HepG2 (cell line): ENCODE measurements around the gene HACE1. TPM values are rescaled to one million over a fixed set of nuclear protein-coding genes. Genes with fewer than 3 reads are reported as not detected.
A peak's percentile ranks its signal among the peaks of the same experiment; 100 is the strongest.

Source experiments
- CBX5 ChIP-seq: sonication (generic); formaldehyde crosslinking; IDR thresholded peaks from 2 replicates; pipeline ENCODE4 v1.4.0; 2020; ENCODE audit warnings: missing genetic modification reagents, borderline replicate concordance
- FOSL1 ChIP-seq: sonication (generic); formaldehyde crosslinking; IDR thresholded peaks from 2 replicates; pipeline ENCODE4 v1.9.0; 2021; ENCODE audit warnings: missing genetic modification reagents, borderline replicate concordance
- FOXC1 ChIP-seq: sonication (generic); formaldehyde crosslinking; IDR thresholded peaks from 2 replicates; pipeline ENCODE4 v1.8.0; 2022; ENCODE audit warnings: mild to moderate bottlenecking, missing genetic modification reagents, borderline replicate concordance
- HCFC1 ChIP-seq: fragments of 150-350 bp; IDR thresholded peaks from 2 replicates; pipeline ENCODE4 v1.6.1; 2014; ENCODE audit warnings: low read depth, low read length
- MED1 ChIP-seq: sonication (generic); formaldehyde crosslinking; IDR thresholded peaks from 2 replicates; pipeline ENCODE4 v1.4.0; 2020; ENCODE audit warnings: missing genetic modification reagents
- PCBP1 ChIP-seq: fragments of 200-400 bp; formaldehyde crosslinking; IDR thresholded peaks from 2 replicates; pipeline ENCODE4 v1.6.1; 2017; ENCODE audit warnings: mild to moderate bottlenecking, low read depth, low read length, borderline replicate concordance
- STAT5B ChIP-seq: sonication (generic); formaldehyde crosslinking; IDR thresholded peaks from 2 replicates; pipeline ENCODE4 v1.4.0; 2020; ENCODE audit warnings: missing genetic modification reagents
- ZFP1 ChIP-seq: IDR thresholded peaks from 2 replicates; pipeline ENCODE4 v1.6.1; 2016
- ZFP37 ChIP-seq: sonication (generic); formaldehyde crosslinking; IDR thresholded peaks from 2 replicates; pipeline ENCODE4 v1.4.0; 2020; ENCODE audit warnings: missing genetic modification reagents, borderline replicate concordance
- ZFP90 ChIP-seq: sonication (generic); formaldehyde crosslinking; IDR thresholded peaks from 2 replicates; pipeline ENCODE4 v1.8.0; 2022; ENCODE audit warnings: missing genetic modification reagents, mild to moderate bottlenecking, inconsistent platforms, borderline replicate concordance
- ZNF225 ChIP-seq: sonication (generic); formaldehyde crosslinking; IDR thresholded peaks from 2 replicates; pipeline ENCODE4 v1.4.0; 2020; ENCODE audit warnings: mild to moderate bottlenecking, missing genetic modification reagents
- ZNF607 ChIP-seq: sonication (generic); formaldehyde crosslinking; IDR thresholded peaks from 2 replicates; pipeline ENCODE4 v1.5.1; 2020; ENCODE audit warnings: missing genetic modification reagents, mild to moderate bottlenecking, borderline replicate concordance
- ZNF75D ChIP-seq: sonication (generic); formaldehyde crosslinking; IDR thresholded peaks from 2 replicates; pipeline ENCODE4 v1.8.1; 2023; ENCODE audit warnings: missing genetic modification reagents, mild to moderate bottlenecking, borderline replicate concordance
- polyA plus RNA-seq, 8 experiments: library from polyadenylated mRNA; depleted of rRNA in 3 of 8; stranded (reverse) in 7 of 8; unstranded in 1 of 8; fragments of >200 nt; fragmentation: Illumina TruSeq in 4 of 8; extraction: Trizol in 4 of 8; gene quantifications; 2 replicates each; pipeline versions ENCODE4 v1.2.1 to v1.2.3, GENCODE V29; 2011 to 2016; ENCODE audit warnings: low read depth in 4 of 8, missing spikeins in 1 of 8, mixed read lengths in 1 of 8; ENCODE audit not compliant: insufficient read depth in 1 of 8
- total RNA-seq, 5 experiments: library from RNA; depleted of rRNA; stranded (reverse); fragments of >200 nt; fragmentation: Illumina TruSeq; extraction: Trizol; gene quantifications; 2 replicates each; pipeline ENCODE4 v1.2.3, GENCODE V29; 2016; ENCODE audit warnings: low read depth in 1 of 5
- TF ChIP-seq, protein P1 (sequence below): sonication (generic); formaldehyde crosslinking; conservative IDR thresholded peaks from 2 replicates; pipeline ENCODE4 v1.8.0; 2022; ENCODE audit warnings: missing genetic modification reagents
- TF ChIP-seq, protein P2 (sequence below): sonication (generic); formaldehyde crosslinking; IDR thresholded peaks from 2 replicates; pipeline ENCODE4 v1.4.0; 2020; ENCODE audit warnings: missing genetic modification reagents
- TF ChIP-seq, protein P3 (sequence below): sonication (generic); formaldehyde crosslinking; IDR thresholded peaks from 2 replicates; pipeline ENCODE4 v1.5.0; 2020; ENCODE audit warnings: mild to moderate bottlenecking, missing genetic modification reagents, borderline replicate concordance
- TF ChIP-seq, protein P4 (sequence below): sonication (generic); formaldehyde crosslinking; IDR thresholded peaks from 2 replicates; pipeline ENCODE4 v1.5.1; 2020; ENCODE audit warnings: mild to moderate bottlenecking, missing genetic modification reagents, borderline replicate concordance
- TF ChIP-seq, protein P5 (sequence below): sonication (generic); formaldehyde crosslinking; IDR thresholded peaks from 2 replicates; pipeline ENCODE4 v1.8.1; 2022; ENCODE audit warnings: low read depth, mild to moderate bottlenecking, missing genetic modification reagents

The HACE1 gene
- total and polyA plus RNA-seq, 2 of the 13 experiments (the other 11 are each of a cell fraction or from before 2014, with no cell fraction given) = 8.9 to 11.4 TPM

DNA sequence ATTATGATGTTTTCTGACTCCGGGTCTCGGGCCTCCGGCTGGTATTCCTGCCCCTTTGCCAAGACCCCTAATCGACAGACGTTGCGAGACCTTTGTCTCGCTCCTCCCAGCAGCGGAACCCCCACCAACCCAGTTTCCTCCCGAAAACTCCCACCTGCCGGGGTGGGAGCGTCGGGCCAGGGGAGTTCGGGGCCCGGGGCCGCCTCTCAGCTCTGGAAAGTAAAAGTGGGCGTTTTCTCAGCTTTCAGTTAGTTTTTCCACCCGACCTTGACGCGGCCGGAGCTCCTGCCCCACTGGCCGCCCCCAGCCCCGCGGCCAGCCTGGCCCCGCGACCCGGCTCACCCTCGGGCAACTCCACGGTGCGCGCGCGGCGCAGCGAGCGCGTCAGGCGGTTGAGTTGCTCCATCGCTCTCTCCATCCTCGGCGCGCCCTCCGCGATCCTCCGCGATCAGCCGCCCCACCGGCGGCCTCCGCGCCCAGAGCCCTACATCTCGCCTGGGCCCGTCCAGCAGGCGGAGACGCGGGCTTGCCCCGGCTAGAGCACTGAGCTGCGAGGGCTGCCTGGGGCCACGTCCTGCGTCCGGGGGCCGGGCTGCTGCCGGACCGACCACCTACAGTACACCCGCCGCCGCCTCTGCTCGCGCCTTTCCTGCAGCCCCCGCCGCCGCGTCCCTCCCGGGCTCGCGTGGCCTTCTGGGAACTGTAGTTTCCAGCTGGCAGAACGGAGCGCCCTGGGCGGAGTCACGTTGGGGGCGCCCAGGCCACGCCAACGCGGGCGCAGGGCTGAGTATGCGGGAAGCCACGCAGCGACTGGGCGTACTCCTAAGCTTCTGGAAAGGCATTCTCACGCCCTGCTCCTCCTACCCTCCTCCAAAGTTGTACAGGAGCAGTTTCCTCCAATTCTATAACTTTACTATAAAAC lies at the start of gene HACE1 (continued):
- 0 out of 2 replicates have a peak, but pooled peaks have one; percentile 40 for TF ChIP-seq ZFP37
- TF ChIP-seq FOSL1 (CRISPR knock-in tag) = no peak
- no peak for TF ChIP-seq ZFP1 (CRISPR knock-in tag)
- 0 out of 2 replicates have a peak, but pooled peaks have one; percentile 50 for TF ChIP-seq ZNF225 (CRISPR knock-in tag)
- TF ChIP-seq ZNF75D (CRISPR knock-in tag) = no peak
- peak; percentile 70; the same call in 1 of the 2 replicates for TF ChIP-seq ZNF607 (CRISPR knock-in tag)
- TF ChIP-seq, protein P1, sequence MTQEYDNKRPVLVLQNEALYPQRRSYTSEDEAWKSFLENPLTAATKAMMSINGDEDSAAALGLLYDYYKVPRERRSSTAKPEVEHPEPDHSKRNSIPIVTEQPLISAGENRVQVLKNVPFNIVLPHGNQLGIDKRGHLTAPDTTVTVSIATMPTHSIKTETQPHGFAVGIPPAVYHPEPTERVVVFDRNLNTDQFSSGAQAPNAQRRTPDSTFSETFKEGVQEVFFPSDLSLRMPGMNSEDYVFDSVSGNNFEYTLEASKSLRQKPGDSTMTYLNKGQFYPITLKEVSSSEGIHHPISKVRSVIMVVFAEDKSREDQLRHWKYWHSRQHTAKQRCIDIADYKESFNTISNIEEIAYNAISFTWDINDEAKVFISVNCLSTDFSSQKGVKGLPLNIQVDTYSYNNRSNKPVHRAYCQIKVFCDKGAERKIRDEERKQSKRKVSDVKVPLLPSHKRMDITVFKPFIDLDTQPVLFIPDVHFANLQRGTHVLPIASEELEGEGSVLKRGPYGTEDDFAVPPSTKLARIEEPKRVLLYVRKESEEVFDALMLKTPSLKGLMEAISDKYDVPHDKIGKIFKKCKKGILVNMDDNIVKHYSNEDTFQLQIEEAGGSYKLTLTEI (CRISPR knock-in tag) = no peak
- peak; percentile 84; the same call in 1 of the 2 replicates for TF ChIP-seq FOXC1
- TF ChIP-seq STAT5B (CRISPR knock-in tag) = no peak
- peak; percentile 47; the same call in 1 of the 2 replicates for TF ChIP-seq MED1 (CRISPR knock-in tag)
- TF ChIP-seq PCBP1 = no peak
- peak; percentile 86 for TF ChIP-seq HCFC1
- TF ChIP-seq, protein P2, sequence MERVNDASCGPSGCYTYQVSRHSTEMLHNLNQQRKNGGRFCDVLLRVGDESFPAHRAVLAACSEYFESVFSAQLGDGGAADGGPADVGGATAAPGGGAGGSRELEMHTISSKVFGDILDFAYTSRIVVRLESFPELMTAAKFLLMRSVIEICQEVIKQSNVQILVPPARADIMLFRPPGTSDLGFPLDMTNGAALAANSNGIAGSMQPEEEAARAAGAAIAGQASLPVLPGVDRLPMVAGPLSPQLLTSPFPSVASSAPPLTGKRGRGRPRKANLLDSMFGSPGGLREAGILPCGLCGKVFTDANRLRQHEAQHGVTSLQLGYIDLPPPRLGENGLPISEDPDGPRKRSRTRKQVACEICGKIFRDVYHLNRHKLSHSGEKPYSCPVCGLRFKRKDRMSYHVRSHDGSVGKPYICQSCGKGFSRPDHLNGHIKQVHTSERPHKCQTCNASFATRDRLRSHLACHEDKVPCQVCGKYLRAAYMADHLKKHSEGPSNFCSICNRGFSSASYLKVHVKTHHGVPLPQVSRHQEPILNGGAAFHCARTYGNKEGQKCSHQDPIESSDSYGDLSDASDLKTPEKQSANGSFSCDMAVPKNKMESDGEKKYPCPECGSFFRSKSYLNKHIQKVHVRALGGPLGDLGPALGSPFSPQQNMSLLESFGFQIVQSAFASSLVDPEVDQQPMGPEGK (CRISPR knock-in tag) = peak; percentile 93
- no peak for TF ChIP-seq ZFP90 (CRISPR knock-in tag)
- no peak for TF ChIP-seq CBX5 (CRISPR knock-in tag)
- TF ChIP-seq, protein P3, sequence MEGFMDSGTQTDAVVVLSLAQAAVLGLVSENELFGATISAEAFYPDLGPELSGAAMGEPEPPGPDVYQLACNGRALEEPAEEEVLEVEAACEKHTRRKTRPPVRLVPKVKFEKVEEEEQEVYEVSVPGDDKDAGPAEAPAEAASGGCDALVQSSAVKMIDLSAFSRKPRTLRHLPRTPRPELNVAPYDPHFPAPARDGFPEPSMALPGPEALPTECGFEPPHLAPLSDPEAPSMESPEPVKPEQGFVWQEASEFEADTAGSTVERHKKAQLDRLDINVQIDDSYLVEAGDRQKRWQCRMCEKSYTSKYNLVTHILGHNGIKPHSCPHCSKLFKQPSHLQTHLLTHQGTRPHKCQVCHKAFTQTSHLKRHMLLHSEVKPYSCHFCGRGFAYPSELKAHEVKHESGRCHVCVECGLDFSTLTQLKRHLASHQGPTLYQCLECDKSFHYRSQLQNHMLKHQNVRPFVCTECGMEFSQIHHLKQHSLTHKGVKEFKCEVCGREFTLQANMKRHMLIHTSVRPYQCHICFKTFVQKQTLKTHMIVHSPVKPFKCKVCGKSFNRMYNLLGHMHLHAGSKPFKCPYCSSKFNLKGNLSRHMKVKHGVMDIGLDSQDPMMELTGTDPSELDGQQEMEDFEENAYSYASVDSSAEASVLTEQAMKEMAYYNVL = peak; percentile 87
- TF ChIP-seq, protein P4, sequence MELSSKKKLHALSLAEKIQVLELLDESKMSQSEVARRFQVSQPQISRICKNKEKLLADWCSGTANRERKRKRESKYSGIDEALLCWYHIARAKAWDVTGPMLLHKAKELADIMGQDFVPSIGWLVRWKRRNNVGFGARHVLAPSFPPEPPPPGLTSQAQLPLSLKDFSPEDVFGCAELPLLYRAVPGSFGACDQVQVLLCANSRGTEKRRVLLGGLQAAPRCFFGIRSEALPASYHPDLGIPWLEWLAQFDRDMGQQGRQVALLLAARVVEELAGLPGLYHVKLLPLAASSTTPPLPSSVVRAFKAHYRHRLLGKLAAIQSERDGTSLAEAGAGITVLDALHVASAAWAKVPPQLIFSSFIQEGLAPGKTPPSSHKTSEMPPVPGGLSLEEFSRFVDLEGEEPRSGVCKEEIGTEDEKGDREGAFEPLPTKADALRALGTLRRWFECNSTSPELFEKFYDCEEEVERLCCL (CRISPR knock-in tag) = no peak
- TF ChIP-seq, protein P5, sequence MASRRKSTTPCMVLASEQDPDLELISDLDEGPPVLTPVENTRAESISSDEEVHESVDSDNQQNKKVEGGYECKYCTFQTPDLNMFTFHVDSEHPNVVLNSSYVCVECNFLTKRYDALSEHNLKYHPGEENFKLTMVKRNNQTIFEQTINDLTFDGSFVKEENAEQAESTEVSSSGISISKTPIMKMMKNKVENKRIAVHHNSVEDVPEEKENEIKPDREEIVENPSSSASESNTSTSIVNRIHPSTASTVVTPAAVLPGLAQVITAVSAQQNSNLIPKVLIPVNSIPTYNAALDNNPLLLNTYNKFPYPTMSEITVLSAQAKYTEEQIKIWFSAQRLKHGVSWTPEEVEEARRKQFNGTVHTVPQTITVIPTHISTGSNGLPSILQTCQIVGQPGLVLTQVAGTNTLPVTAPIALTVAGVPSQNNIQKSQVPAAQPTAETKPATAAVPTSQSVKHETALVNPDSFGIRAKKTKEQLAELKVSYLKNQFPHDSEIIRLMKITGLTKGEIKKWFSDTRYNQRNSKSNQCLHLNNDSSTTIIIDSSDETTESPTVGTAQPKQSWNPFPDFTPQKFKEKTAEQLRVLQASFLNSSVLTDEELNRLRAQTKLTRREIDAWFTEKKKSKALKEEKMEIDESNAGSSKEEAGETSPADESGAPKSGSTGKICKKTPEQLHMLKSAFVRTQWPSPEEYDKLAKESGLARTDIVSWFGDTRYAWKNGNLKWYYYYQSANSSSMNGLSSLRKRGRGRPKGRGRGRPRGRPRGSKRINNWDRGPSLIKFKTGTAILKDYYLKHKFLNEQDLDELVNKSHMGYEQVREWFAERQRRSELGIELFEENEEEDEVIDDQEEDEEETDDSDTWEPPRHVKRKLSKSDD (CRISPR knock-in tag) = peak; percentile 78; the same call in 1 of the 2 replicates
